ENCODE results near the gene GTSF1L. TPM values are rescaled to one million over a fixed set of nuclear protein-coding genes. Genes with fewer than 3 reads are reported as not detected.

GTSF1L gene
- total RNA-seq, 1 donor from 2014 or later: not detected

- Histone ChIP-seq H3K27ac (no peak overlapping the region), H3F3A (ENCODE audit: low read depth) (peaks cover 9% of the 10 kb centered on the region), H3K79me2 (ENCODE audit: low read depth) (peaks cover 54% of the 10 kb centered on the region), H3K4me1 (peaks cover 6% of the 10 kb centered on the region), H2AFZ (replicated peaks) (no peak overlapping the region), H3K27me3 (no peaks in the 10 kb centered on the region), H3K9ac (no peak overlapping the region), H4K20me1 (ENCODE audit: low read depth) (peaks cover 6% of the 10 kb centered on the region), H3K36me3 (no peaks in the 10 kb centered on the region), H3K4me2 (no peak overlapping the region), H3K9me3 (ENCODE audit: low read depth) (no peaks in the 10 kb centered on the region), H3K4me3 (no peak overlapping the region)
- no peaks in the 10 kb centered on the region for H3K9me3 Mint-ChIP-seq
- peaks cover 6% of the 10 kb centered on the region for H3K4me1 Mint-ChIP-seq
- no peak for DNase-seq (ENCODE audit: low spot score)
- peaks cover 19% of the 10 kb centered on the region for H3K36me3 Mint-ChIP-seq
- no peak for TF ChIP-seq EZH2phosphoT487 (IDR thresholded peaks at IDR 0.05)
- TF ChIP-seq CTCF (IDR thresholded peaks at IDR 0.05): no peak
- no peak for TF ChIP-seq EZH2 (IDR thresholded peaks at IDR 0.05)
- no peak overlapping the region for H3K27ac Mint-ChIP-seq
- H3K4me3 Mint-ChIP-seq: no peak overlapping the region
- H3K27me3 Mint-ChIP-seq (ENCODE audit: insufficient read depth, low read depth): peaks cover 2% of the 10 kb centered on the region
Measured at GRCh38 chr20:43676368-43676767, 50.4 kb downstream of the GTSF1L start.

Other genes with a start within 250 kb of the GTSF1L start
- 27.6 and 51.4 TPM in 2 replicates for gene L3MBTL1, start 219.3 kb downstream of the GTSF1L start, total RNA-seq (ENCODE audit: low replicate concordance)
- 2.8 and 4.2 TPM in 2 replicates for gene SGK2, start 168.0 kb downstream of the GTSF1L start, total RNA-seq (ENCODE audit: low replicate concordance)
- 69.8 and 87.9 TPM in 2 replicates for gene IFT52, start 136.1 kb downstream of the GTSF1L start, total RNA-seq (ENCODE audit: low replicate concordance)
- 28.8 and 62.5 TPM in 2 replicates for gene MYBL2, start 59.9 kb downstream of the GTSF1L start, total RNA-seq (ENCODE audit: low replicate concordance)
- 1.8 TPM in 1 of 2 replicates, not detected in the other for gene TOX2, start 187.8 kb upstream of the GTSF1L start, total RNA-seq (ENCODE audit: low replicate concordance)

Data from neural progenitor cell (in vitro differentiated cells).